Psoas muscle (tissue), 8 donors: ENCODE data around the gene TENM4. TPM values are rescaled to one million over a fixed set of nuclear protein-coding genes. Genes with fewer than 3 reads are reported as not detected.

Experiments
- ATAC-seq, 4 donors: fragments of 200-7000 bp; cut with Tn5 transposase; one replicate each; pipeline ENCODE4 v1.9.1; 2020; ENCODE audit warnings: moderate library complexity in 3 of 4, mild to moderate bottlenecking in 2 of 4
- DNase-seq, 2 donors: peaks; one replicate each; pipeline ENCODE4 v3.0.0-alpha.2; 2020
- H3K27ac ChIP-seq: fragments of 200-600 bp; one replicate; pipeline ENCODE4 v1.8.0; 2022
- H3K27me3 ChIP-seq, 3 donors: fragments of 200-600 bp in 1 of 3; one replicate each; pipeline versions ENCODE4 v1.6.1 to v1.8.0; 2013 to 2022; ENCODE audit warnings: low read length in 2 of 3, mild to moderate bottlenecking in 2 of 3, moderate library complexity in 1 of 3; ENCODE audit not compliant: insufficient read depth in 3 of 3
- H3K36me3 ChIP-seq, 2 donors: fragments of 200-600 bp in 1 of 2; one replicate each; pipeline versions ENCODE4 v1.6.1 to v1.8.0; 2013 to 2022; ENCODE audit warnings: low read depth in 1 of 2, mild to moderate bottlenecking in 1 of 2, moderate library complexity in 1 of 2; ENCODE audit not compliant: insufficient read depth in 1 of 2
- H3K4me1 ChIP-seq: fragments of 200-600 bp; one replicate; pipeline ENCODE4 v1.8.0; 2022
- H3K4me3 ChIP-seq: fragments of 200-600 bp; one replicate; pipeline ENCODE4 v1.8.0; 2022; ENCODE audit warnings: mild to moderate bottlenecking
- H3K9me3 ChIP-seq: fragments of 200-600 bp; one replicate; pipeline ENCODE4 v1.8.0; 2022
- CTCF ChIP-seq: fragments of 200-600 bp; IDR thresholded peaks from one replicate; pipeline ENCODE4 v1.8.0; 2022; ENCODE audit warnings: antibody characterized with exemption
- WGBS, 3 donors: extraction: QIAGEN DNeasy Blood & Tissue Kit; methylation state at CpG; one replicate each; pipeline versions ENCODE4 v1.1.6 to v1.1.7; 2013; 5-methylcytosine and 5-hydroxymethylcytosine counted together
- intact Hi-C, 2 donors: fragments of 100-400 bp; cut with DNase I; formaldehyde crosslinking; loops; one replicate each; pipeline versions ENCODE4 v1.11.0 to v1.14.2; 2022
- polyA plus RNA-seq, 3 donors: library from polyadenylated mRNA; stranded (reverse); fragments of 200-250 nt; gene quantifications; one replicate each; pipeline ENCODE4 v1.2.3, GENCODE V29; 2013
- total RNA-seq, 4 donors: library from RNA; stranded (reverse); fragmentation: NEBNext Ultra II Directional in 2 of 4; extraction: Animal tissue kit (Norgen Biotek cat#: 25700) in 2 of 4; gene quantifications; one replicate each; pipeline versions ENCODE4 v1.2.1 to v1.2.4, GENCODE V29; 2021 to 2023
- donor health status: healthy with polysubstance abuse.
- donor health status: DM: no; HTN: no; CAD: no; lungs with moderate emphysema.
- donor health status: Bipolar disorder and iron deficiency.
- donor health status: healthy.
- donor health status: DM: yes; HTN: yes; CAD: no.
- donor health status: DM: no; HTN: no; CAD: no.
- donor health status: DM: no; HTN: no; CAD: no.
- donor health status: DM: yes; HTN: yes; CAD: no.

Gene TENM4
- total and polyA plus RNA-seq, 7 donors = 0.05 to 1.7 (median 0.48) TPM

GRCh38 chr11:79294845-79295731, 145.7 kb downstream of the TENM4 start:
- WGBS, 3 donors = 84 to 91% (median 87%) methylated on average over 8 of the region's 8 CpGs
- intact Hi-C loops = no loop called here
- H3K27ac ChIP-seq = no peak overlapping the region
- H3K4me3 ChIP-seq = no peak overlapping the region
- no peaks in the 10 kb centered on the region for H3K9me3 ChIP-seq
- no peak for TF ChIP-seq CTCF
- ATAC-seq (no peak), DNase-seq (no peak)
- H3K4me1 ChIP-seq = no peaks in the 10 kb centered on the region
- no peaks in the 10 kb centered on the region for H3K27me3 ChIP-seq
- H3K36me3 ChIP-seq = no peaks in the 10 kb centered on the region

- intact Hi-C loops = no loop called here
- Histone ChIP-seq H3K27ac (no peak overlapping the region), H3K4me1 (no peaks in the 10 kb centered on the region), H3K4me3 (no peak overlapping the region), H3K27me3 (no peaks in the 10 kb centered on the region), H3K9me3 (no peaks in the 10 kb centered on the region), H3K36me3 (no peaks in the 10 kb centered on the region)
- no peak for DNase-seq
- no peak for TF ChIP-seq CTCF
- WGBS, 3 donors = 53 to 65% (median 63%) methylated on average over 4 of the region's 4 CpGs
- no peak for ATAC-seq
These were observed 148.9 kb downstream of the TENM4 start for GRCh38 chr11:79291948-79292347.

GRCh38 chr11:79290761-79291160, 150.1 kb downstream of the TENM4 start:
- intact Hi-C loops = no loop called here
- Histone ChIP-seq H3K9me3 (no peaks in the 10 kb centered on the region), H3K4me3 (no peak overlapping the region), H3K4me1 (no peaks in the 10 kb centered on the region), H3K36me3 (no peaks in the 10 kb centered on the region), H3K27ac (no peak overlapping the region), H3K27me3 (no peaks in the 10 kb centered on the region)
- ATAC-seq (no peak), DNase-seq (no peak)
- no peak for TF ChIP-seq CTCF

- no peaks in the 10 kb centered on the region for H3K27me3 ChIP-seq
- TF ChIP-seq CTCF = no peak
- ATAC-seq = no peak
These were observed 152.9 kb downstream of the TENM4 start for GRCh38 chr11:79287952-79288351.

GRCh38 chr11:79285756-79286155, 155.1 kb downstream of the TENM4 start:
- H3K9me3 ChIP-seq = no peaks in the 10 kb centered on the region
- no peaks in the 10 kb centered on the region for H3K36me3 ChIP-seq
- DNase-seq = no peak
- 73 to 84% (median 78%) methylated on average over 2 of the region's 2 CpGs for WGBS, 3 donors
- H3K4me1 ChIP-seq = no peaks in the 10 kb centered on the region
- H3K27ac ChIP-seq = no peak overlapping the region
- no peak for TF ChIP-seq CTCF
- no peak overlapping the region for H3K4me3 ChIP-seq
- ATAC-seq = no peak
- no peaks in the 10 kb centered on the region for H3K27me3 ChIP-seq
- intact Hi-C loops = no loop called here

More at GRCh38 chr11:79287952-79288351, 152.9 kb downstream of the TENM4 start:
- intact Hi-C loops = no loop called here
- DNase-seq = no peak
- H3K9me3 ChIP-seq = no peaks in the 10 kb centered on the region
- no peak overlapping the region for H3K4me3 ChIP-seq
- no peaks in the 10 kb centered on the region for H3K4me1 ChIP-seq
- no peaks in the 10 kb centered on the region for H3K36me3 ChIP-seq
- no peak overlapping the region for H3K27ac ChIP-seq
